AG04449 (cell line): Measurements from ENCODE around the gene FGD5.
"Not testable (repeated sequence)": the region's sequence is repeated elsewhere in the genome, so short reads cannot be mapped to it uniquely, and the experiment has no call there.

Source experiments
- CTCF ChIA-PET: fragments of 350-600 bp; formaldehyde crosslinking; extraction: SDS; loops from one replicate; lab custom pipeline; 2021; ENCODE audit warnings: antibody characterized with exemption; lab: Yijun Ruan, JAX
- POLR2A ChIA-PET: fragments of 400-600, 350-600 bp; formaldehyde crosslinking; extraction: SDS; loops from one replicate; lab custom pipeline; 2020; ENCODE audit warnings: antibody characterized with exemption, inconsistent platforms; lab: Yijun Ruan, JAX
- DNase-seq: peaks from one replicate; pipeline ENCODE4 v3.0.0-alpha.2; 2010; ENCODE audit warnings: low read depth, low spot score
- H3K4me3 ChIP-seq: 2 replicates; pipeline ENCODE4 v1.5.1; 2011; ENCODE audit warnings: low read depth, mild to moderate bottlenecking, control low read depth, low read length
- TF ChIP-seq, protein P1 (sequence below): IDR thresholded peaks from one replicate; pipeline ENCODE4 v1.5.1; 2011; ENCODE audit warnings: mild to moderate bottlenecking, moderate library complexity, low read length, control low read depth, inconsistent platforms; ENCODE audit not compliant: insufficient read depth; ENCODE audit errors: missing control alignments

Gene FGD5

DNA sequence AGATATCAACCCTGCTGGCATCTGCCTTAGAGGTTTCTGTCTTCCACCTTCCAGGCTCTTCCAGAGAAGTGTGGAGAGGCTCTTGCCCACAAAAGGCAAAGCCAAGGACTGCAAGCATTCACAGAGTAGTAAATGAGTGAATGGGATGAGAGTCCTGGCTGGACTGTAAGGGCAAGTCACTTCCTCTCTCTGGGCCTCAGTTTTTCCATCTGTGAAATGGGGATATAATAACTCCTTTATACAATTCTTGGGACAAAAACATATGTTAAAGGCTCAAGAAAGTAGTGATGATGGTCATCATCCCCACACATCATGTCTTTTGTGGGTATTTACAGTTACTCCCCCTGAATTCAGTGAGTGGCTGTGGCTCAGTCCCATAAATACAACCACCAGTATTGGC is 10.7 kb upstream of the FGD5 start:
- no peak overlapping the region for H3K4me3 ChIP-seq
- TF ChIP-seq, protein P1, sequence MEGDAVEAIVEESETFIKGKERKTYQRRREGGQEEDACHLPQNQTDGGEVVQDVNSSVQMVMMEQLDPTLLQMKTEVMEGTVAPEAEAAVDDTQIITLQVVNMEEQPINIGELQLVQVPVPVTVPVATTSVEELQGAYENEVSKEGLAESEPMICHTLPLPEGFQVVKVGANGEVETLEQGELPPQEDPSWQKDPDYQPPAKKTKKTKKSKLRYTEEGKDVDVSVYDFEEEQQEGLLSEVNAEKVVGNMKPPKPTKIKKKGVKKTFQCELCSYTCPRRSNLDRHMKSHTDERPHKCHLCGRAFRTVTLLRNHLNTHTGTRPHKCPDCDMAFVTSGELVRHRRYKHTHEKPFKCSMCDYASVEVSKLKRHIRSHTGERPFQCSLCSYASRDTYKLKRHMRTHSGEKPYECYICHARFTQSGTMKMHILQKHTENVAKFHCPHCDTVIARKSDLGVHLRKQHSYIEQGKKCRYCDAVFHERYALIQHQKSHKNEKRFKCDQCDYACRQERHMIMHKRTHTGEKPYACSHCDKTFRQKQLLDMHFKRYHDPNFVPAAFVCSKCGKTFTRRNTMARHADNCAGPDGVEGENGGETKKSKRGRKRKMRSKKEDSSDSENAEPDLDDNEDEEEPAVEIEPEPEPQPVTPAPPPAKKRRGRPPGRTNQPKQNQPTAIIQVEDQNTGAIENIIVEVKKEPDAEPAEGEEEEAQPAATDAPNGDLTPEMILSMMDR = no peak
- POLR2A ChIA-PET = no interaction called here
- CTCF ChIA-PET = no interaction called here
- DNase-seq = no peak

DNA sequence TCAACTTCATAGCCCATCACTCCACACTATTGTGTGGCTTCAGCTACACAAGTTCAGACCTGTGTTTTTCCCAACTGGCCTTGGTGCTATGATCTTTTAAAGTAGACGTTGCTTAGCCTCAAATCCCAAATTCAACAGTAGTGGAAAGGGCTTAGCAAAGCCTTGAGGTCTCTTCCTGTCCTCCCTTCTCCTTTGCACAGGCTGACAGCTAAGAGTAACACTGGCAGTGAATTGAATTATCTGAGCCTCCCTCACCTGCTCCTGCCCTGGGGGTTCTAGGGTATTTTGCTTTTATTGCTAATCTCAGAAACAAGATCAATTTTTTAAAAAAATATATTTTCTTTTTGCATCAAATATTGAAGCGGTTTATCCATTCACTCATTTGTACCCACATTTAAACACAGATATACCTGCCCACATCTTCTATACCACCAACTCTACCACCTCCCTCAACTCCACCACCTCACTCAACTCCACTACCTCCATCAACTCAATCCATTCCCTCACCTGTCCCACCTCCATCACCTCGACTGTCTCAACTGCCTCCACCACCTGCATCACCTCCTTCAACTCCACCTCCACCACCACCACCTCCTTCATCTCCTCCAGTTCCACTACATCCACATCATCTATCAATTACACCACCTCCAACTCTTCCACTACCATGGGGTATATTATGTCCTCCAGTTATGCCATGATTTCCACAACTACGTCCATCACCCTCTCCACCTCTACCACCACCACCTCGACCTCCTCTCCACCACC is 10.1 kb upstream of the FGD5 start:
- DNase-seq = no peak
- POLR2A ChIA-PET = no interaction called here
- TF ChIP-seq, protein P1 = no peak
- CTCF ChIA-PET = no interaction called here
- no peak overlapping the region for H3K4me3 ChIP-seq

DNA sequence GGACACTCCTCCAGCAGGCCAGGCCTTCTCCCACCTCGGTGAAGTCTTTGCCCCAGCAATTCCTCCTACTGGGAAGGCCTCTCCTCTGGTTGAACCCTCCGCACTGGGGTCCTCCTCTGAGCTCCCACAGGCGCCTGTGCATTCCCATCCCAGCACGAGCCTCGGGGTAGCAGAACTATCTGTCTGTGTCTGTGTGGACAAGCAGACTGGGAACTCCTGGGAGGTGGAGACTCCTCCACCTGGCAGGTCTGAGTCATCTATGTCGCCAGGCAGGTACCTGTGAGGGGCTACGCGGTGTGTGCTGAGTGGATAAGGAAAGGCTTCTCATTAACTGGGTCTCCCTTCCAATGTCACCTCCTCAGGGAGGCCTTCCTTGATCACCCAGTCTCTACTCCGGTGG is 9.2 kb upstream of the FGD5 start:
- POLR2A ChIA-PET, H3K4me3 ChIP-seq, DNase-seq, CTCF ChIA-PET: not testable (repeated sequence)

DNA sequence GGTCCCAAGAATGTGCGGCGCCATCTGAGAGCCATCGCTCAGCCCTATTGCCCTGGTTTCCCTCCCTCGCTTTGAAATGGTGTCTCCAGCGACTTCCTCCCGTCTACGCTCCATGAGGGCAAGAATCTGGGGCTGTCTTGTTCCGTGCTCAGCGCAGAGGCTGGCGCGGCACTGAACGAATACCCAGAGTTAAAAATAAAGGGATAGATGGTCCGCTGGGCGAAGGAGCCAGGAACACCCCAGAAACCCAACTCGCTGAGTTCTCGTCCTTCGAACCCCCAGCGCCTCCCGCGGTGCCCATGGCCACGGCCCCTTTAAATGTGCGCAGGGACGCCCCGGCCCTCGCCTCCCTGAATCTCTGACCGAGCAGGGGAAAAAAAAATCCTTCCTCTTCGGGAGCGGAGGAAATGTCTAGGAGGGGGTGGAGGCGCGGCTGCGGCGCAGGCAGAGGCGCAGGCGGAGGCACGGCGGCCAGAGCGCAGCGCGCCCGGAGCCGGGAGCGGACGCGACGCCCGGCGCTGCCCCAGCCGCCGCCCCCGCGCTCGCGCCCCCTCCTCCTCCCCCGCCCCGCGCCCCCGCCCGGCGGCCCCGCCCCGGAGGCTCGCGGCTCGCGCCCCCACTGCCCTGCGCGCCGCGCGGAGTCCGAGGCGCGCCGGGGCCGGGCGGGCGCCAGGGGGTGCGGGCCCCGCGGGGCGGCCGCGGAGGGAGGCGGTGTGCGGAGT is 8.5 kb upstream of the FGD5 start:
- no peak for DNase-seq
- POLR2A ChIA-PET = no interaction called here
- TF ChIP-seq, protein P1 = no peak
- no peak overlapping the region for H3K4me3 ChIP-seq
- CTCF ChIA-PET = no interaction called here

DNA sequence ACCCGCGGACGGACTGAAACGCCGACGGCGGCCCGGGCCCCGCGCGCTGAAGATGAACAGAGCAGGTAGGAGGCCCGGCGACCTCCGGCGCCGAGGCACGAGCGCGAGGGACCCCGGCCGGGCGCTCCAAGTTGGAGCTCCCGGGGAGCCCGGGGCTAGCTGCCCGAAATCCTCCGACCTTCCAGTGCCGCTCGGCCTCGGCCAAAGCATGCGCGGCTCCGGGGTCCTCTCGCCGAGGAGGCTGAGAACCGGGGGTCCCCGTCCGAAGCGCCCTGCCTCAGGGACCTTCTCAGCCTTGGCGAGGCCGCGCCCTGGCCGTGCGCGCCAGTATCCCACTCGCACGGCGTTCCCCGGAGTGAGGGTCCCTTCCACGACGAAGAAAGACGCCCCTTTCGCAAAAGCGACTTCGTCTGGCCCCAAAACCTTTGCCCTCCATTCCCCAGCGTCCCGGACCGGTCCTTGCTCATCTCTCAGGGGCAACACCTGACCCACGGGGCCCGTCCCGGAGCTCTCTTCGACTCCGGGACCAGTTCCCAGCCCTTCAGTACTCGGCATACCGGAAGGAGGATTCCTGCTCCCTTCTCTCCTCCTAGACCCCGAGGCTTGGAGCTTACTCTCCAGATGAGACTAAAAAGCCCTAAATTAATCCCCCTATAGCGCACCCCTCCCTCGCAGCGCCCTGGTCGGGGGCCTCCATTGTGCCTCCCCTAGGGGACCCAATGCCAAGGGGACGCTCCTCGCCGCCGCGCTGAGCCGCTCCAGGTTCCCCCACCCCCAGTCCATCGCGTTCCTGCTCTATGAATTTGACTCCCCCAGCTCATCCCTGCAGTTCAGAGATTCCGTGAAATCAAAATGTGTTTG is 7.7 kb upstream of the FGD5 start:
- POLR2A ChIA-PET = no interaction called here
- no peak for DNase-seq
- CTCF ChIA-PET = no interaction called here
- TF ChIP-seq, protein P1 = no peak
- no peak overlapping the region for H3K4me3 ChIP-seq

DNA sequence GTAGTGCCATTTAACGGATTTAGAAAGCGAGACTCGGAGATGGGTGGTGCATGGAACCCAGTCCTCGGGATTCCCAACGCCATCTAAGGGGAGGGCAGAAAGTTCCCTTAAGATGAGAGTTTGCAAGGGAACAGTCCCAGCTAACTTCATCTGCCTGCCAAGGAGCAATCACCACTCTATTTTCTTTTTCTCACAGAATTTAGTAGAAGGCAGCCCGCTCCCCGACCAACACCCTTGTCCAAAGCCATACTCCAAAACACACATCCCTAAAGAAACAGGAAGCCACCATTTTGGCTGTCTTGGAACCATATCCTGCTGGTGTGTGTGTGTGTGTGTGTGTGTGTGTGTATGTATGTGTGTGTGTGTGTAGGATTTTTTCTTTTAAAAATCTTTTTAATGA is 7.1 kb upstream of the FGD5 start:
- ChIA-PET CTCF (no interaction called here), POLR2A (no interaction called here)
- DNase-seq = no peak
- TF ChIP-seq, protein P1 = no peak
- H3K4me3 ChIP-seq = no peak overlapping the region
